A549 (cell line): ENCODE data around the gene RPS4Y1. TPM values are rescaled to one million over a fixed set of nuclear protein-coding genes. Genes with fewer than 3 reads are reported as not detected.

Source experiments
- ATAC-seq, 2 experiments: fragments of 200-7000 bp in 1 of 2; fragments of >200 bp in 1 of 2; cut with Nextera tagmentation in 1 of 2; cut with Tn5 transposase in 1 of 2; 3 replicates each; pipeline versions ENCODE4 v1.8.0 to v1.9.1; 2018 to 2020; ENCODE audit warnings: mild to moderate bottlenecking in 1 of 2, moderate library complexity in 1 of 2
- CTCF ChIA-PET: fragments of 300-600 bp; sonication (Branson Sonifier 250); formaldehyde crosslinking; extraction: SDS; loops from one replicate; lab custom pipeline; 2021; ENCODE audit warnings: antibody characterized with exemption, inconsistent platforms; lab: Yijun Ruan, JAX
- POLR2A ChIA-PET: fragments of 350-600 bp; formaldehyde crosslinking; extraction: SDS; loops from one replicate; lab custom pipeline; 2021; ENCODE audit warnings: antibody characterized with exemption, inconsistent platforms; lab: Yijun Ruan, JAX
- DNase-seq, 2 experiments: peaks; one replicate each; pipeline versions ENCODE4 v3.0.0 to v3.0.0-alpha.2; 2011 to 2016; ENCODE audit warnings: low read depth in 1 of 2, low spot score in 1 of 2
- FAIRE-seq: peaks from 2 replicates; lab custom pipeline; 2011; peaks lifted over from hg19 to GRCh38; lab: Jason Lieb, UNC
- H3K27ac ChIP-seq, 2 experiments: fragments of >200 bp; sonication (Bioruptor Twin); formaldehyde crosslinking; 3 replicates each; pipeline ENCODE4 v1.5.1; 2016 to 2017
- H3K4me1 ChIP-seq: fragments of >200 bp; sonication (Bioruptor Twin); formaldehyde crosslinking; 3 replicates; pipeline ENCODE4 v1.6.1; 2016
- H3K4me2 ChIP-seq: fragments of >200 bp; sonication (Bioruptor Twin); formaldehyde crosslinking; 3 replicates; pipeline ENCODE4 v1.6.1; 2016
- H3K4me3 ChIP-seq: fragments of >200 bp; sonication (Bioruptor Twin); formaldehyde crosslinking; 3 replicates; pipeline ENCODE4 v1.5.1; 2016
- H3K9me3 ChIP-seq: fragments of >200 bp; sonication (Bioruptor Twin); formaldehyde crosslinking; 3 replicates; pipeline ENCODE4 v1.6.1; 2016
- ATOH8 ChIP-seq: fragments of 250-450 bp; sonication (Bioruptor Pico); IDR thresholded peaks from 2 replicates; pipeline ENCODE4 v1.5.0; 2020; ENCODE audit warnings: low read depth, mild to moderate bottlenecking, moderate library complexity
- BHLHE40 ChIP-seq: IDR thresholded peaks from 2 replicates; pipeline ENCODE4 v1.6.1; 2012; ENCODE audit warnings: low read depth, low read length, inconsistent platforms
- CBX8 ChIP-seq: fragments of 200-600 bp; sonication (generic); IDR thresholded peaks from 2 replicates; pipeline ENCODE4 v1.6.1; 2016
- CHD2 ChIP-seq: fragments of 150-350 bp; IDR thresholded peaks from 2 replicates; pipeline ENCODE4 v1.6.1; 2014; ENCODE audit warnings: low read length; ENCODE audit not compliant: partially characterized antibody
- CHD4 ChIP-seq: fragments of 200-600 bp; sonication (generic); IDR thresholded peaks from 2 replicates; pipeline ENCODE4 v1.6.1; 2016; ENCODE audit warnings: antibody characterized with exemption, mild to moderate bottlenecking, borderline replicate concordance
- CTCF ChIP-seq: fragments of >200 bp; sonication (Bioruptor Twin); formaldehyde crosslinking; IDR thresholded peaks from 3 replicates; pipeline ENCODE4 v1.5.1; 2016
- EP300 ChIP-seq, 2 experiments: fragments of >200 bp; sonication (Bioruptor Twin); formaldehyde crosslinking; IDR thresholded peaks; 2 replicates in 1 of 2; 3 replicates in 1 of 2; pipeline ENCODE4 v1.6.1; 2016 to 2017
- FOXS1 ChIP-seq: fragments of 250-450 bp; sonication (Bioruptor Pico); IDR thresholded peaks from 2 replicates; pipeline ENCODE4 v1.5.0; 2020; ENCODE audit warnings: mild to moderate bottlenecking, moderate library complexity
- HDAC2 ChIP-seq: fragments of 200-600 bp; sonication (generic); IDR thresholded peaks from 2 replicates; pipeline ENCODE4 v1.6.1; 2016
- HEYL ChIP-seq: fragments of 250-450 bp; sonication (Bioruptor Pico); IDR thresholded peaks from 2 replicates; pipeline ENCODE4 v1.8.0; 2021; ENCODE audit warnings: mild to moderate bottlenecking, moderate library complexity
- HOXA7 ChIP-seq: fragments of 250-450 bp; sonication (Bioruptor Pico); IDR thresholded peaks from 2 replicates; pipeline ENCODE4 v1.5.0; 2020; ENCODE audit warnings: mild to moderate bottlenecking, moderate library complexity
- HOXB13 ChIP-seq: fragments of 250-450 bp; sonication (Bioruptor Pico); IDR thresholded peaks from 2 replicates; pipeline ENCODE4 v1.5.0; 2020; ENCODE audit warnings: low read depth, mild to moderate bottlenecking, moderate library complexity
- HOXB5 ChIP-seq: fragments of 250-450 bp; sonication (Bioruptor Pico); IDR thresholded peaks from 2 replicates; pipeline ENCODE4 v1.5.0; 2020; ENCODE audit warnings: mild to moderate bottlenecking, moderate library complexity
- JUNB ChIP-seq: fragments of >200 bp; sonication (Bioruptor Twin); formaldehyde crosslinking; IDR thresholded peaks from 2 replicates; pipeline ENCODE4 v1.6.1; 2016
- KDM5A ChIP-seq: fragments of 200-600 bp; sonication (generic); IDR thresholded peaks from 2 replicates; pipeline ENCODE4 v1.6.1; 2016; ENCODE audit warnings: antibody characterized with exemption, mild to moderate bottlenecking
- MAFK ChIP-seq: fragments of 450-650 bp; IDR thresholded peaks from 2 replicates; pipeline ENCODE4 v1.6.1; 2014; ENCODE audit not compliant: partially characterized antibody
- NFE2L2 ChIP-seq: fragments of 150-350 bp; conservative IDR thresholded peaks from 2 replicates; pipeline ENCODE4 v1.6.1; 2014; ENCODE audit warnings: low read length
- NR3C1 ChIP-seq: fragments of >200 bp; sonication (Bioruptor Twin); formaldehyde crosslinking; IDR thresholded peaks from 3 replicates; pipeline ENCODE4 v1.6.1; 2017
- PHF8 ChIP-seq: fragments of 200-600 bp; sonication (generic); IDR thresholded peaks from 2 replicates; pipeline ENCODE4 v1.6.1; 2016; ENCODE audit warnings: low read depth, mild to moderate bottlenecking, antibody characterized with exemption, moderate library complexity, borderline replicate concordance
- POLR2AphosphoS2 ChIP-seq: conservative IDR thresholded peaks from 2 replicates; pipeline ENCODE4 v1.6.1; 2012; ENCODE audit warnings: low read length, improper control_type of control experiment, inconsistent platforms
- RAD21 ChIP-seq, 2 experiments: fragments of >200 bp in 1 of 2; sonication (Bioruptor Twin) in 1 of 2; formaldehyde crosslinking in 1 of 2; IDR thresholded peaks in 1 of 2; conservative IDR thresholded peaks in 1 of 2; 2 replicates in 1 of 2; 3 replicates in 1 of 2; pipeline ENCODE4 v1.6.1; 2012 to 2018; ENCODE audit warnings: inconsistent platforms in 1 of 2
- RARB ChIP-seq: fragments of 250-450 bp; sonication (Bioruptor Pico); IDR thresholded peaks from 2 replicates; pipeline ENCODE4 v1.8.0; 2021; ENCODE audit warnings: mild to moderate bottlenecking, moderate library complexity
- RCOR1 ChIP-seq: fragments of 150-350 bp; IDR thresholded peaks from 2 replicates; pipeline ENCODE4 v1.6.1; 2014; ENCODE audit warnings: antibody characterized with exemption, low read length, low read depth
- RFX5 ChIP-seq: fragments of 450-650 bp; IDR thresholded peaks from 2 replicates; pipeline ENCODE4 v1.7.1; 2014; ENCODE audit warnings: antibody characterized with exemption, mild to moderate bottlenecking, moderate library complexity
- SREBF2 ChIP-seq: fragments of 450-650 bp; IDR thresholded peaks from 2 replicates; pipeline ENCODE4 v1.6.1; 2014; ENCODE audit warnings: mild to moderate bottlenecking, moderate library complexity
- ZC3H11A ChIP-seq: fragments of 450-650 bp; IDR thresholded peaks from 2 replicates; pipeline ENCODE4 v1.6.1; 2014; ENCODE audit warnings: antibody characterized with exemption, mild to moderate bottlenecking
- ZFP36 ChIP-seq: fragments of 450-650 bp; IDR thresholded peaks from 2 replicates; pipeline ENCODE4 v1.6.1; 2014; ENCODE audit warnings: borderline replicate concordance; ENCODE audit not compliant: partially characterized antibody
- ZNF302 ChIP-seq: fragments of 250-450 bp; sonication (Bioruptor Pico); IDR thresholded peaks from 2 replicates; pipeline ENCODE4 v1.9.0; 2021; ENCODE audit warnings: inconsistent platforms, mild to moderate bottlenecking, moderate library complexity
- ZSCAN20 ChIP-seq: fragments of 250-450 bp; sonication (Bioruptor Pico); IDR thresholded peaks from 2 replicates; pipeline ENCODE4 v1.8.0; 2022; ENCODE audit warnings: mild to moderate bottlenecking, moderate library complexity
- WGBS: methylation state at CpG from one replicate; pipeline ENCODE4 v1.1.6; 2017; ENCODE audit errors: missing lambda C conversion rate; 5-methylcytosine and 5-hydroxymethylcytosine counted together
- polyA plus RNA-seq, 4 experiments: library from polyadenylated mRNA; depleted of rRNA in 3 of 4; stranded (reverse); fragments of >200 nt; fragmentation: RNase III in 1 of 4; extraction: RNeasy Plus Mini Kit Qiagen cat#74134 plus additional on column Dnase treatment in 1 of 4; gene quantifications; 2 replicates in 3 of 4; 3 replicates in 1 of 4; pipeline ENCODE4 v1.2.3, GENCODE V29; 2011 to 2017

RPS4Y1 gene
- polyA plus RNA-seq, 2 of the 4 experiments (the other 2 are of a cell fraction) = 233 to 632 TPM

- POLR2A ChIA-PET = no interaction called here
- FAIRE-seq (no peak), ATAC-seq (no peak), DNase-seq (no peak)
- 25% methylated on average over 3 of the region's 3 CpGs for WGBS
- Histone ChIP-seq H3K4me1 (no peaks in the 10 kb centered on the region), H3K4me2 (peak overlapping the region; percentile 14; the same call in 1 of the 3 replicates), H3K9me3 (no peaks in the 10 kb centered on the region), H3K27ac (no peak overlapping the region), H3K4me3 (no peak overlapping the region)
- TF ChIP-seq CHD4 = no peak
- TF ChIP-seq JUNB = no peak
- TF ChIP-seq NFE2L2 = no peak
- no peak for TF ChIP-seq HOXA7
- TF ChIP-seq ZNF302 (CRISPR knock-in tag) = no peak
- no peak for TF ChIP-seq RAD21 (conservative IDR thresholded peaks at IDR 0.05 in 1 of 2, IDR thresholded peaks at IDR 0.05 in 1 of 2)
- TF ChIP-seq MAFK = no peak
- no peak for TF ChIP-seq ZSCAN20 (CRISPR knock-in tag)
- TF ChIP-seq HEYL (CRISPR knock-in tag) = no peak
- TF ChIP-seq CHD2 = no peak
- no peak for TF ChIP-seq HDAC2
- CTCF ChIA-PET = no interaction called here
Observed at GRCh38 chrY:2824471-2824870, 16.9 kb upstream of the RPS4Y1 start.

GRCh38 chrY:2828497-2828896 lies 12.9 kb upstream of the RPS4Y1 start:
- TF ChIP-seq KDM5A = no peak
- TF ChIP-seq POLR2AphosphoS2 = no peak
- TF ChIP-seq HOXA7 = no peak
- TF ChIP-seq BHLHE40 = no peak
- no peak for TF ChIP-seq RCOR1
- no peak for TF ChIP-seq NFE2L2
- TF ChIP-seq ZFP36 = no peak
- no peak for TF ChIP-seq JUNB
- no peak for TF ChIP-seq RARB
- no peak for TF ChIP-seq HOXB13 (CRISPR knock-in tag)
- TF ChIP-seq ATOH8 (CRISPR knock-in tag) = no peak
- no peak for TF ChIP-seq ZC3H11A
- no peak for TF ChIP-seq RFX5
- no peak for TF ChIP-seq EP300 (IDR thresholded peaks at IDR 0.05)
- no peak for TF ChIP-seq NR3C1
- no peak for TF ChIP-seq CTCF
- TF ChIP-seq PHF8 = no peak
- H3K4me1 ChIP-seq = no peaks in the 10 kb centered on the region
- no peak for FAIRE-seq
- no peaks in the 10 kb centered on the region for H3K9me3 ChIP-seq
- ChIA-PET POLR2A (no interaction called here), CTCF (no interaction called here)
- WGBS = 53% methylated on average over 5 of the region's 5 CpGs
- no peak overlapping the region for H3K4me3 ChIP-seq
- no peak overlapping the region for H3K4me2 ChIP-seq
- no peak overlapping the region for H3K27ac ChIP-seq
- no peak for DNase-seq
- ATAC-seq = no peak

- FAIRE-seq = no peak
- ATAC-seq = no peak
- POLR2A ChIA-PET = no interaction called here
- Histone ChIP-seq H3K27ac (no peak overlapping the region), H3K4me2 (no peak overlapping the region)
- TF ChIP-seq FOXS1 (CRISPR knock-in tag) = no peak
- no peak for TF ChIP-seq CBX8
- no peak for TF ChIP-seq HOXB5 (CRISPR knock-in tag)
- TF ChIP-seq NFE2L2 = no peak
- TF ChIP-seq SREBF2 = no peak
- no peak for TF ChIP-seq EP300 (IDR thresholded peaks at IDR 0.05)
- TF ChIP-seq CTCF = no peak
- no peak for TF ChIP-seq RCOR1
- TF ChIP-seq, all 56 proteins: peak for 0
- CTCF ChIA-PET = no interaction called here
- H3K4me3 ChIP-seq = no peak overlapping the region
- no peaks in the 10 kb centered on the region for H3K4me1 ChIP-seq
- no peaks in the 10 kb centered on the region for H3K9me3 ChIP-seq
- no peak for DNase-seq
Observed at GRCh38 chrY:2835230-2835629, 6.2 kb upstream of the RPS4Y1 start.
